GM13977 (cell line): Measurements from ENCODE around the gene NPL.

Experiments used
- DNase-seq: peaks from one replicate; pipeline ENCODE4 v3.0.0; 2012; ENCODE audit warnings: low spot score
- in situ Hi-C: fragments of 300-500 bp; cut with MboI; formaldehyde crosslinking; loops from one replicate; pipeline ENCODE4 v1.12.0; 2022; ENCODE audit warnings: low sequenced_read_pairs, low pct_unique_long_range_greater_than_20kb, mixed read lengths, inconsistent platforms; ENCODE audit not compliant: unreplicated experiment
- TF ChIP-seq, protein P1 (sequence below): IDR thresholded peaks from 2 replicates; pipeline ENCODE4 v1.5.1; 2012; ENCODE audit warnings: mild to moderate bottlenecking, control low read depth; ENCODE audit not compliant: insufficient read depth; ENCODE audit errors: extremely low read depth, missing control alignments

NPL gene

DNA sequence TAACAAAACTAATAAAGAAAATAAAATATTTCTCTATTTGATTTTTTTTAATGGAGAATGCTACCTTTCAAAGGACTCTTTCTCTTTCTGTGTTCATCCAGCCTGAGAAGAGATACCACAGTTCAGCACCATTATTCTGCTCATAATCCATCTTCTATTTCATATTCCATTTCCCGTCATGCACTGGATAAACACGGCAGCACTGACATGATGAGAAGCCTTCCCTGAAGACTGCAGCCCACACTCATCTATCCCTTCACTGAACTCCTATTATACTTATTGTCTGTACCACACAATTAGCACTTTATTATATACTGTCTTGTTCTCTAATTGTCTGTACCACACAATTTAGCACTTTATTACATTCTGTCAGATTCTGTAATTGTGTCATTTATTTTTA is 10.7 kb upstream of the NPL start:
- in situ Hi-C loops: no loop called here
- DNase-seq: no peak
- TF ChIP-seq, protein P1, sequence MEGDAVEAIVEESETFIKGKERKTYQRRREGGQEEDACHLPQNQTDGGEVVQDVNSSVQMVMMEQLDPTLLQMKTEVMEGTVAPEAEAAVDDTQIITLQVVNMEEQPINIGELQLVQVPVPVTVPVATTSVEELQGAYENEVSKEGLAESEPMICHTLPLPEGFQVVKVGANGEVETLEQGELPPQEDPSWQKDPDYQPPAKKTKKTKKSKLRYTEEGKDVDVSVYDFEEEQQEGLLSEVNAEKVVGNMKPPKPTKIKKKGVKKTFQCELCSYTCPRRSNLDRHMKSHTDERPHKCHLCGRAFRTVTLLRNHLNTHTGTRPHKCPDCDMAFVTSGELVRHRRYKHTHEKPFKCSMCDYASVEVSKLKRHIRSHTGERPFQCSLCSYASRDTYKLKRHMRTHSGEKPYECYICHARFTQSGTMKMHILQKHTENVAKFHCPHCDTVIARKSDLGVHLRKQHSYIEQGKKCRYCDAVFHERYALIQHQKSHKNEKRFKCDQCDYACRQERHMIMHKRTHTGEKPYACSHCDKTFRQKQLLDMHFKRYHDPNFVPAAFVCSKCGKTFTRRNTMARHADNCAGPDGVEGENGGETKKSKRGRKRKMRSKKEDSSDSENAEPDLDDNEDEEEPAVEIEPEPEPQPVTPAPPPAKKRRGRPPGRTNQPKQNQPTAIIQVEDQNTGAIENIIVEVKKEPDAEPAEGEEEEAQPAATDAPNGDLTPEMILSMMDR: no peak

DNA sequence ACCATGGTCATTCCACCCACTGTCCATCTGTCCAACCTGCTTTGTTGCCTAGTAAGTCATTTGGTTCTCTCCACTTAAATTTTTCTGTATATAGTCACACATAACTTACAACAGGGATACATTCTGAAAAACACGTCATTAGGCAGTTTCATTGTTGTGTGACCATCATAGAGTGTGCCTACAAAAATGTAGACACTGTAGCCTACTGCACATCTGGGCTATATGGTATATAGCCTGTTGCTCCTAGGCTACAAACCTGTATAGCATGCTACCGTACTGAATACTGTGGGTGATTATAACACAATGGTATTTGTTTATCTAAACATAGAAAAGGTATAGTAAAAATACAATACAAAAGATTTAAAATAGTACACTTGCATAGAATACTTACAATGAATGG is 10.0 kb upstream of the NPL start:
- DNase-seq: no peak
- TF ChIP-seq, protein P1: no peak
- in situ Hi-C loops: no loop called here

DNA sequence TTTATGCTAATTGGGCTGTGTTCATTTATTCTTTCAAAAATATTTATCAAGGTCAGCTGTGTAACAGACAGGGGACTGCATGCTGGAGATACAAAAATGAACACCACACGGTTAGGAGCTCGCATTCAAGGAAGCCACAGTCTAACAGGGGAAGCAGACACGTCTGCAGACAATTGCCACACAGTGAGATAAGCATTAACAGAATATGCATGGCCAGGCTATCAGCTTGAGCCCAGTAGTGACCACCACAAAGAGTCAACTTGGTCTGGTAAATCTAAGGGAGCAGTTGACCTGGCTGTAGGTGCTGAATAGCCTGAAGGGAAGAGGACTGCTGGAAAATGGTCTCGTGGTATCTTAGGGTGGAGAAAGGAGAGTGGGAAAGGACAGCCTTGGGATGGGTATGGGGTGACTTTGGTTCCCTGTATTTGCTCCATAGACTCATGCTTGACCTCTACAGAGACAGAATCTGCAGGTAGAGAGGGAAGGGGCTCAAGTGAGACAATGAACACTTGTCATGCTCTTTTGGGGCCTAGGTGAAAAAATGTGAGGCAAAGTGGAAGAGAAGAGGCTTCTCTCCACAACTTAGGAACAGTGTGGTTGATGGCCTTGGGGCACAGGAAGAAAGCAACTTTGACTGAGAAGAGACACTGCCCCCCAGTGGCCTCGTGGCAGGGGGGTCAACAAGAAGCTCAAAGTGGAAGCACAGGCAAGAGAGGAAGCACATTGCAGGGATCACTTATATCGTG is 7.6 kb upstream of the NPL start:
- in situ Hi-C loops: loop anchor here (10.0 kb wide), 1 partner anchor 337 kb away; no protein-coding TSS in a partner anchor
- DNase-seq: peak; percentile 55
- TF ChIP-seq, protein P1: peak; percentile 92

DNA sequence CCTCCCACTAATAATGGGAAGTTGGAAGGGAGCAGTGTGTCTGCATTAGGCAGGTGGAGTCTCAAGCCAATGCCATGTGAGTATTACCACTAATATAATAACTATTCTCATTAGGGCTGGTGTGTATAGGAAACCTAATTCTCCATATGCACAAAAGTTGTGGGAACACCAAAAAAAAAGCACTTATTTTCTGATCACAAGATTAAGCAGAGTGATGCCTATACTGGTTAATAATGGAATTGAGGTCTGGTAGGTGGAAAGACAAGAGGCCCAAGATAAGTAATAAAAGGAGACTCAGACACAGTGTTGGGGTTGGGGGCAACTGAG is 7.0 kb upstream of the NPL start:
- TF ChIP-seq, protein P1: no peak
- in situ Hi-C loops: loop anchor here (10.0 kb wide), 1 partner anchor 338 kb away; no protein-coding TSS in a partner anchor
- no peak for DNase-seq

DNA sequence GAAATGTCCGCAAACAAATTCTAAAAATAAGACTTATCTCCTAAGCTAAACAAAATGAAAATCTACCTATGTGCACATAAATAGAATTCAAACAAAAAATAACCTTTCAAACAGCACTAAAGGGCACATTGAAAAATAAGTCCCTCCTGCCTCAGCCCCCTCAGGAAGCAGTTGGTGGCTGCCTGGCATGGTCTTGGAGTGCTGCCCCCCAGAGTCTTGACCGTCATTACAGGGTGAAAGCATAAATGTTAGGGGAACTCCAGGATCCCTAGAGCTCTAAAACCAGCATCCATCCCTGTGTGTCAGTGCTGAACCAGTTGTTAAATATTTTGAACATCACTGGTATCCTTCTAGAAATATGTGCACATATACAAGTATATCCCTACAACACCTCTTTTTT is 6.5 kb upstream of the NPL start:
- in situ Hi-C loops: loop anchor here (10.0 kb wide), 1 partner anchor 338 kb away; no protein-coding TSS in a partner anchor
- no peak for DNase-seq
- TF ChIP-seq, protein P1: peak; percentile 37

DNA sequence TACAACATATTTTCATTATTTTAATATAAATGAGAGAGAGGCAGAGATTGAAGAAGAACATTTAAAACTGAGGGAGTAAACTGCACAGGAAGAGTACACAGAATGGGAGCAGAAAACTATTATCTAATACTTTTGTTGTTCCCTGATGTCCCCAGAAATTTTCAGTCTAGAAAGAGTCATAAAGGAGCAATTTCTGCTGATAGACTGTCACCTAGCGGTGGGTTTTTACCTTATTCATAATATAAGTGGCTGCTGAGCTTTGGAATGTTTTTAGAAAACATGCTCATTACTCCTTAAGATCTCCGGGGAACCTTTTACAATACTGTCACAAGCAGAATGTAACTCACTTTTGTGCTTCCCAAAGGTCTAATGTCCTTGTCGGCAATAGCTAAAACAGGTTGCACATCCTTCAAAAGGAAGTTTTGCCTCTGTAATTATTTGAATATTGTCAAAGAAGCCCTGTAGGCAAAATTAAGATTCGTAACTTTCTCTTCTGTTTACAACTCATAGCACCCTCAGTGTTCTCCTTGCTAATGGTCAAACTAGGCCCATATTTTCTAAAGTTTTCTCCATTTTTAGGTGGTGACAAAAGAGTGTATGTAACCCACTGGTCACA is 4.9 kb upstream of the NPL start:
- in situ Hi-C loops: loop anchor here (5.0 to 10.0 kb wide), 2 partner anchors 187 to 340 kb away; no protein-coding TSS in a partner anchor
- peak; percentile 33 for DNase-seq
- TF ChIP-seq, protein P1: peak; percentile 76
